HepG2 (cell line): ENCODE results near the gene RPH3AL. TPM values are rescaled to one million over a fixed set of nuclear protein-coding genes. Genes with fewer than 3 reads are reported as not detected.
A peak's percentile ranks its signal among the peaks of the same experiment; 100 is the strongest.

ENCODE experiments used
- ADNP ChIP-seq: sonication (generic); formaldehyde crosslinking; IDR thresholded peaks from 2 replicates; pipeline ENCODE4 v1.4.0; 2020; ENCODE audit warnings: missing genetic modification reagents
- ARNTL ChIP-seq: sonication (generic); formaldehyde crosslinking; IDR thresholded peaks from 2 replicates; pipeline ENCODE4 v1.4.0; 2020; ENCODE audit warnings: mild to moderate bottlenecking, missing genetic modification reagents
- DMAP1 ChIP-seq: IDR thresholded peaks from 2 replicates; pipeline ENCODE4 v1.6.1; 2016
- HDAC1 ChIP-seq: sonication (generic); formaldehyde crosslinking; IDR thresholded peaks from 2 replicates; pipeline ENCODE4 v1.5.1; 2020; ENCODE audit warnings: mild to moderate bottlenecking, missing genetic modification reagents
- KDM2A ChIP-seq: sonication (generic); formaldehyde crosslinking; IDR thresholded peaks from 2 replicates; pipeline ENCODE4 v1.4.0; 2020; ENCODE audit warnings: low read depth, missing genetic modification reagents, borderline replicate concordance
- KLF11 ChIP-seq: IDR thresholded peaks from 2 replicates; pipeline ENCODE4 v1.6.1; 2016; ENCODE audit warnings: missing compliant biosample characterization
- MXD4 ChIP-seq: IDR thresholded peaks from 2 replicates; pipeline ENCODE4 v1.6.1; 2016; ENCODE audit warnings: mild to moderate bottlenecking, missing biosample characterization, missing genetic modification reagents
- RXRA ChIP-seq: sonication (generic); formaldehyde crosslinking; IDR thresholded peaks from 2 replicates; pipeline ENCODE4 v1.5.1; 2020; ENCODE audit warnings: missing genetic modification reagents
- SRSF9 ChIP-seq: fragments of 200-400 bp; formaldehyde crosslinking; IDR thresholded peaks from 2 replicates; pipeline ENCODE4 v1.6.1; 2018; ENCODE audit warnings: borderline replicate concordance, mild to moderate bottlenecking, low read depth, low read length; ENCODE audit not compliant: insufficient read depth, poor library complexity, severe bottlenecking
- TCF7L2 ChIP-seq: IDR thresholded peaks from 2 replicates; pipeline ENCODE4 v1.6.1; 2011; ENCODE audit warnings: mild to moderate bottlenecking, low read depth, low read length, moderate library complexity
- ZNF205 ChIP-seq: IDR thresholded peaks from 2 replicates; pipeline ENCODE4 v1.6.1; 2018; ENCODE audit warnings: missing biosample characterization, missing genetic modification reagents
- ZNF253 ChIP-seq: sonication (generic); formaldehyde crosslinking; IDR thresholded peaks from 2 replicates; pipeline ENCODE4 v1.8.0; 2022; ENCODE audit warnings: mild to moderate bottlenecking, missing genetic modification reagents, borderline replicate concordance
- ZNF564 ChIP-seq: sonication (generic); formaldehyde crosslinking; IDR thresholded peaks from 2 replicates; pipeline ENCODE4 v1.8.1; 2023; ENCODE audit warnings: mild to moderate bottlenecking, missing genetic modification reagents
- ZNF839 ChIP-seq: sonication (generic); formaldehyde crosslinking; IDR thresholded peaks from 2 replicates; pipeline ENCODE4 v1.4.0; 2020; ENCODE audit warnings: missing genetic modification reagents, mild to moderate bottlenecking, borderline replicate concordance
- ZSCAN22 ChIP-seq: sonication (generic); formaldehyde crosslinking; IDR thresholded peaks from 2 replicates; pipeline ENCODE4 v1.4.0; 2020; ENCODE audit warnings: mild to moderate bottlenecking, missing genetic modification reagents
- polyA plus RNA-seq, 8 experiments: library from polyadenylated mRNA; depleted of rRNA in 3 of 8; stranded (reverse) in 7 of 8; unstranded in 1 of 8; fragments of >200 nt; fragmentation: Illumina TruSeq in 4 of 8; extraction: Trizol in 4 of 8; gene quantifications; 2 replicates each; pipeline versions ENCODE4 v1.2.1 to v1.2.3, GENCODE V29; 2011 to 2016; ENCODE audit warnings: low read depth in 4 of 8, missing spikeins in 1 of 8, mixed read lengths in 1 of 8; ENCODE audit not compliant: insufficient read depth in 1 of 8
- total RNA-seq, 5 experiments: library from RNA; depleted of rRNA; stranded (reverse); fragments of >200 nt; fragmentation: Illumina TruSeq; extraction: Trizol; gene quantifications; 2 replicates each; pipeline ENCODE4 v1.2.3, GENCODE V29; 2016; ENCODE audit warnings: low read depth in 1 of 5
- TF ChIP-seq, protein P1 (sequence below): sonication (generic); formaldehyde crosslinking; IDR thresholded peaks from 2 replicates; pipeline ENCODE4 v1.4.0; 2020; ENCODE audit warnings: missing genetic modification reagents
- TF ChIP-seq, protein P2 (sequence below): sonication (generic); formaldehyde crosslinking; IDR thresholded peaks from 2 replicates; pipeline ENCODE4 v1.5.1; 2020; ENCODE audit warnings: missing genetic modification reagents, mild to moderate bottlenecking, borderline replicate concordance
- TF ChIP-seq, protein P3 (sequence below): sonication (generic); formaldehyde crosslinking; IDR thresholded peaks from 2 replicates; pipeline ENCODE4 v1.8.0; 2022; ENCODE audit warnings: missing genetic modification reagents, mild to moderate bottlenecking, borderline replicate concordance
- TF ChIP-seq, protein P4 (sequence below): sonication (generic); IDR thresholded peaks from 2 replicates; pipeline ENCODE4 v1.6.1; 2016; ENCODE audit warnings: low read depth, borderline replicate concordance
- TF ChIP-seq, protein P5 (sequence below): sonication (generic); formaldehyde crosslinking; IDR thresholded peaks from 2 replicates; pipeline ENCODE4 v1.4.0; 2020; ENCODE audit warnings: missing genetic modification reagents
- TF ChIP-seq, protein P6 (sequence below): sonication (generic); formaldehyde crosslinking; IDR thresholded peaks from 2 replicates; pipeline ENCODE4 v1.9.0; 2021; ENCODE audit warnings: missing genetic modification reagents, borderline replicate concordance

The RPH3AL gene
- total and polyA plus RNA-seq, 2 of the 13 experiments (the other 11 are each of a cell fraction or from before 2014, with no cell fraction given), result 7.8 to 16.4 TPM

DNA sequence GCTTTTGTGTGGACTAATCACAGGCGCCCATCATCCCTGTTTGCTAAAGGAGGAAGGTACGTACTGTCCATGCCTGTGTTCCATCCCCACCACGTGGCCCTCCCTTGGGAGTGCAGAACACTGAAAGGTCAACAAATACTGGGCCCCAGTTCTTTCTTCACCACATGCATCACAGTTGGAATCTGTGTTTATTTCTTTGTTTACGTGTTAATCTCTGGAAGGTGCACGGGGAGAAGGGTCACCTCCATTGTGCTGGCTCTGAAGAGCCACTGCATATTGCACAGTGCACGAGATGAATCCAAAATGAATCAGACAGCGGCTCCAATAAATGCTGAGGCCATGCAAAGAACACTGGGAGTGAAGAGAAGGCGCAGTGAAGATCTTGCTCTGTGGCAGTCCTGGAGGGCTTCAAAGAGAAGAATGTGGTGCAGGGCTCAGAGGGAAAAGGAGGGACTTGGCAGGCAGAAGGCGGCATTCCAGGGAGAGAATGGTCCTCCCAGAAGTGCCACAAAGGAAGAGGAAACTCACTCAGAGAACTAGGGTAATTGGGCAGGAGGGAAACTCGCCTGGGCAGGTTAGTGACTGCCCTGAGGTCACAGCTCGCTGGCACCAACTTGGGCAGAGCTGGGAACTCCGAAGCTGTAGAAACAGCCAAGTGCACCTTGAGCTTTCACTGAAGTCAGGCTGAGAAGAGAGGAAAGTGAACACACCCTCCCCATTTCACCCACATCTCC is 3.7 kb downstream of the RPH3AL start (continued):
- TF ChIP-seq, protein P1, sequence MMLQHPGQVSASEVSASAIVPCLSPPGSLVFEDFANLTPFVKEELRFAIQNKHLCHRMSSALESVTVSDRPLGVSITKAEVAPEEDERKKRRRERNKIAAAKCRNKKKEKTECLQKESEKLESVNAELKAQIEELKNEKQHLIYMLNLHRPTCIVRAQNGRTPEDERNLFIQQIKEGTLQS, result no peak
- TF ChIP-seq ZNF839 (no peak), MXD4 (CRISPR knock-in tag) (peak; percentile 76; the same call in 1 of the 2 replicates), KDM2A (CRISPR knock-in tag) (peak; percentile 58; the same call in 1 of the 2 replicates), ZNF205 (no peak), ARNTL (CRISPR knock-in tag) (peak; percentile 37; the same call in 1 of the 2 replicates), HDAC1 (CRISPR knock-in tag) (peak; percentile 81), DMAP1 (peak; percentile 65; the same call in 1 of the 2 replicates), KLF11 (CRISPR knock-in tag) (0 out of 2 replicates have a peak, but pooled peaks have one; percentile 73), RXRA (CRISPR knock-in tag) (peak; percentile 29; the same call in 1 of the 2 replicates), SRSF9 (no peak), ZNF253 (CRISPR knock-in tag) (no peak), ZSCAN22 (CRISPR knock-in tag) (no peak), ADNP (CRISPR knock-in tag) (no peak), TCF7L2 (no peak), ZNF564 (CRISPR knock-in tag) (no peak)
- TF ChIP-seq, protein P2, sequence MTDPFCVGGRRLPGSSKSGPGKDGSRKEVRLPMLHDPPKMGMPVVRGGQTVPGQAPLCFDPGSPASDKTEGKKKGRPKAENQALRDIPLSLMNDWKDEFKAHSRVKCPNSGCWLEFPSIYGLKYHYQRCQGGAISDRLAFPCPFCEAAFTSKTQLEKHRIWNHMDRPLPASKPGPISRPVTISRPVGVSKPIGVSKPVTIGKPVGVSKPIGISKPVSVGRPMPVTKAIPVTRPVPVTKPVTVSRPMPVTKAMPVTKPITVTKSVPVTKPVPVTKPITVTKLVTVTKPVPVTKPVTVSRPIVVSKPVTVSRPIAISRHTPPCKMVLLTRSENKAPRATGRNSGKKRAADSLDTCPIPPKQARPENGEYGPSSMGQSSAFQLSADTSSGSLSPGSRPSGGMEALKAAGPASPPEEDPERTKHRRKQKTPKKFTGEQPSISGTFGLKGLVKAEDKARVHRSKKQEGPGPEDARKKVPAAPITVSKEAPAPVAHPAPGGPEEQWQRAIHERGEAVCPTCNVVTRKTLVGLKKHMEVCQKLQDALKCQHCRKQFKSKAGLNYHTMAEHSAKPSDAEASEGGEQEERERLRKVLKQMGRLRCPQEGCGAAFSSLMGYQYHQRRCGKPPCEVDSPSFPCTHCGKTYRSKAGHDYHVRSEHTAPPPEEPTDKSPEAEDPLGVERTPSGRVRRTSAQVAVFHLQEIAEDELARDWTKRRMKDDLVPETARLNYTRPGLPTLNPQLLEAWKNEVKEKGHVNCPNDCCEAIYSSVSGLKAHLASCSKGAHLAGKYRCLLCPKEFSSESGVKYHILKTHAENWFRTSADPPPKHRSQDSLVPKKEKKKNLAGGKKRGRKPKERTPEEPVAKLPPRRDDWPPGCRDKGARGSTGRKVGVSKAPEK (CRISPR knock-in tag), result no peak
- TF ChIP-seq, protein P3, sequence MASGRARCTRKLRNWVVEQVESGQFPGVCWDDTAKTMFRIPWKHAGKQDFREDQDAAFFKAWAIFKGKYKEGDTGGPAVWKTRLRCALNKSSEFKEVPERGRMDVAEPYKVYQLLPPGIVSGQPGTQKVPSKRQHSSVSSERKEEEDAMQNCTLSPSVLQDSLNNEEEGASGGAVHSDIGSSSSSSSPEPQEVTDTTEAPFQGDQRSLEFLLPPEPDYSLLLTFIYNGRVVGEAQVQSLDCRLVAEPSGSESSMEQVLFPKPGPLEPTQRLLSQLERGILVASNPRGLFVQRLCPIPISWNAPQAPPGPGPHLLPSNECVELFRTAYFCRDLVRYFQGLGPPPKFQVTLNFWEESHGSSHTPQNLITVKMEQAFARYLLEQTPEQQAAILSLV (CRISPR knock-in tag), result no peak
- TF ChIP-seq, protein P4, sequence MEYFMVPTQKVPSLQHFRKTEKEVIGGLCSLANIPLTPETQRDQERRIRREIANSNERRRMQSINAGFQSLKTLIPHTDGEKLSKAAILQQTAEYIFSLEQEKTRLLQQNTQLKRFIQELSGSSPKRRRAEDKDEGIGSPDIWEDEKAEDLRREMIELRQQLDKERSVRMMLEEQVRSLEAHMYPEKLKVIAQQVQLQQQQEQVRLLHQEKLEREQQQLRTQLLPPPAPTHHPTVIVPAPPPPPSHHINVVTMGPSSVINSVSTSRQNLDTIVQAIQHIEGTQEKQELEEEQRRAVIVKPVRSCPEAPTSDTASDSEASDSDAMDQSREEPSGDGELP, result no peak
- TF ChIP-seq, protein P5, sequence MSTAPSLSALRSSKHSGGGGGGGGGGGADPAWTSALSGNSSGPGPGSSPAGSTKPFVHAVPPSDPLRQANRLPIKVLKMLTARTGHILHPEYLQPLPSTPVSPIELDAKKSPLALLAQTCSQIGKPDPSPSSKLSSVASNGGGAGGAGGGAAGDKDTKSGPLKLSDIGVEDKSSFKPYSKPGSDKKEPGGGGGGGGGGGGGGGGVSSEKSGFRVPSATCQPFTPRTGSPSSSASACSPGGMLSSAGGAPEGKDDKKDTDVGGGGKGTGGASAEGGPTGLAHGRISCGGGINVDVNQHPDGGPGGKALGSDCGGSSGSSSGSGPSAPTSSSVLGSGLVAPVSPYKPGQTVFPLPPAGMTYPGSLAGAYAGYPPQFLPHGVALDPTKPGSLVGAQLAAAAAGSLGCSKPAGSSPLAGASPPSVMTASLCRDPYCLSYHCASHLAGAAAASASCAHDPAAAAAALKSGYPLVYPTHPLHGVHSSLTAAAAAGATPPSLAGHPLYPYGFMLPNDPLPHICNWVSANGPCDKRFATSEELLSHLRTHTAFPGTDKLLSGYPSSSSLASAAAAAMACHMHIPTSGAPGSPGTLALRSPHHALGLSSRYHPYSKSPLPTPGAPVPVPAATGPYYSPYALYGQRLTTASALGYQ, result peak; percentile 51; the same call in 1 of the 2 replicates
- TF ChIP-seq, protein P6, sequence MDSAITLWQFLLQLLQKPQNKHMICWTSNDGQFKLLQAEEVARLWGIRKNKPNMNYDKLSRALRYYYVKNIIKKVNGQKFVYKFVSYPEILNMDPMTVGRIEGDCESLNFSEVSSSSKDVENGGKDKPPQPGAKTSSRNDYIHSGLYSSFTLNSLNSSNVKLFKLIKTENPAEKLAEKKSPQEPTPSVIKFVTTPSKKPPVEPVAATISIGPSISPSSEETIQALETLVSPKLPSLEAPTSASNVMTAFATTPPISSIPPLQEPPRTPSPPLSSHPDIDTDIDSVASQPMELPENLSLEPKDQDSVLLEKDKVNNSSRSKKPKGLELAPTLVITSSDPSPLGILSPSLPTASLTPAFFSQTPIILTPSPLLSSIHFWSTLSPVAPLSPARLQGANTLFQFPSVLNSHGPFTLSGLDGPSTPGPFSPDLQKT (CRISPR knock-in tag), result no peak
